Thoracic aorta (tissue), 2 donors: ENCODE measurements around the gene RBM25. TPM values are rescaled to one million over a fixed set of nuclear protein-coding genes. Genes with fewer than 3 reads are reported as not detected.
"Not testable (repeated sequence)": the region's sequence is repeated elsewhere in the genome, so short reads cannot be mapped to it uniquely, and the experiment has no call there.

ENCODE experiments used
- ATAC-seq: fragments of 150-250 bp; one replicate; pipeline ENCODE4 v1.8.0; 2017; ENCODE audit warnings: low read depth; ENCODE audit not compliant: insufficient number of reproducible peaks, low FRiP score
- DNase-seq: peaks from one replicate; pipeline ENCODE4 v3.0.0-alpha.2; 2020; ENCODE audit warnings: low spot score
- H3K27ac ChIP-seq, 2 donors: fragments of 200-600 bp; sonication (generic); 1 replicate in 1 of 2; 2 replicates in 1 of 2; pipeline ENCODE4 v1.5.1; 2016; ENCODE audit warnings: mild to moderate bottlenecking in 2 of 2, moderate library complexity in 2 of 2
- H3K27me3 ChIP-seq: fragments of 200-600 bp; sonication (generic); replicated peaks from 2 replicates; pipeline ENCODE4 v1.6.0; 2016; ENCODE audit warnings: mild to moderate bottlenecking; ENCODE audit not compliant: insufficient read depth
- H3K36me3 ChIP-seq: fragments of 200-600 bp; sonication (generic); one replicate; pipeline ENCODE4 v1.5.1; 2016
- H3K4me1 ChIP-seq, 2 donors: fragments of 200-600 bp; sonication (generic); 1 replicate in 1 of 2; 2 replicates in 1 of 2; pipeline versions ENCODE4 v1.5.1 to v1.6.0; 2016; ENCODE audit warnings: low read depth in 2 of 2, mild to moderate bottlenecking in 1 of 2; ENCODE audit not compliant: control insufficient read depth in 1 of 2
- H3K4me3 ChIP-seq: fragments of 200-600 bp; sonication (generic); 2 replicates; pipeline ENCODE4 v1.5.1; 2016; ENCODE audit warnings: mild to moderate bottlenecking
- H3K9me3 ChIP-seq: fragments of 200-600 bp; sonication (generic); 2 replicates; pipeline ENCODE4 v1.5.1; 2016
- CTCF ChIP-seq: fragments of 200-600 bp; sonication (generic); IDR thresholded peaks from one replicate; pipeline ENCODE4 v1.5.1; 2019; ENCODE audit warnings: antibody characterized with exemption
- total RNA-seq, 2 donors: library from RNA; depleted of rRNA; stranded (reverse); fragments of >200 nt; gene quantifications; one replicate each; pipeline versions ENCODE4 v1.1.0 to v1.2.3, GENCODE V29; 2016

The RBM25 gene
- 100 to 1,000 TPM in 1 of 2 donors, 10 to 100 TPM in 1; 49.3 to 126 TPM for total RNA-seq

- no peak for TF ChIP-seq CTCF
- DNase-seq (peak; percentile 96), ATAC-seq (peak; percentile 97)
- Histone ChIP-seq H3K9me3 (no peaks in the 10 kb centered on the region), H3K27ac (peak within 1 kb of the TSS; percentile 85 to 98), H3K27me3 (no peaks in the 10 kb centered on the region), H3K4me3 (peak within 1 kb of the TSS; percentile 82), H3K4me1 (peaks cover 10 to 42% of the 10 kb centered on the region in 2 donors), H3K36me3 (peaks cover 2% of the 10 kb centered on the region)
These were observed at the start of gene RBM25 for GRCh38 chr14:73058224-73058921. Gene RBM25 (plus strand): TSS chr14:73058534. CDS start chr14:73071642, 13,108 bp downstream.

- H3K36me3 ChIP-seq, H3K27ac ChIP-seq, H3K27me3 ChIP-seq, ATAC-seq, DNase-seq, H3K4me3 ChIP-seq, H3K9me3 ChIP-seq: not testable (repeated sequence)
- H3K4me1 ChIP-seq, result peaks cover 0 to 19% of the 10 kb centered on the region in 2 donors
These were observed 47.1 kb upstream of the RBM25 start for GRCh38 chr14:73011189-73011588.

GRCh38 chr14:73014105-73014504 lies 44.2 kb upstream of the RBM25 start:
- H3K27ac ChIP-seq, result no peak overlapping the region
- peaks cover 0 to 5% of the 10 kb centered on the region in 2 donors for H3K4me1 ChIP-seq
- H3K27me3 ChIP-seq, result no peaks in the 10 kb centered on the region
- peaks cover 7% of the 10 kb centered on the region for H3K36me3 ChIP-seq
- DNase-seq, result no peak
- no peak for ATAC-seq
- H3K4me3 ChIP-seq, result no peak overlapping the region
- no peak for TF ChIP-seq CTCF
- no peaks in the 10 kb centered on the region for H3K9me3 ChIP-seq

- not testable (repeated sequence) for H3K27ac ChIP-seq, ATAC-seq, DNase-seq, H3K27me3 ChIP-seq, H3K9me3 ChIP-seq, H3K4me3 ChIP-seq, H3K36me3 ChIP-seq, H3K4me1 ChIP-seq
These were observed 42.8 kb upstream of the RBM25 start for GRCh38 chr14:73015552-73015951.

- not testable (repeated sequence) for ATAC-seq, DNase-seq, H3K27me3 ChIP-seq, H3K36me3 ChIP-seq, H3K9me3 ChIP-seq, H3K27ac ChIP-seq, H3K4me3 ChIP-seq, H3K4me1 ChIP-seq
These were observed 42.3 kb upstream of the RBM25 start for GRCh38 chr14:73016011-73016410.

- Histone ChIP-seq H3K27ac (no peak overlapping the region), H3K9me3 (no peaks in the 10 kb centered on the region), H3K4me1 (peaks cover 27 to 41% of the 10 kb centered on the region in 2 donors), H3K36me3 (peaks cover 12% of the 10 kb centered on the region), H3K27me3 (no peaks in the 10 kb centered on the region), H3K4me3 (peak overlapping the region; percentile 3)
- DNase-seq, result no peak
- ATAC-seq, result no peak
- no peak for TF ChIP-seq CTCF
These were observed 36.3 kb upstream of the RBM25 start for GRCh38 chr14:73022051-73022450.
